Astrocyte (in vitro differentiated cells and primary cell): ENCODE data around the gene DCAF12. TPM values are rescaled to one million over a fixed set of nuclear protein-coding genes. Genes with fewer than 3 reads are reported as not detected.
A peak's percentile ranks its signal among the peaks of the same experiment; 100 is the strongest.

ENCODE experiments used
- DNase-seq: peaks from one replicate; pipeline ENCODE4 v3.0.0-alpha.2; 2010; ENCODE audit warnings: low read depth
- FAIRE-seq: peaks from 2 replicates; lab custom pipeline; 2011; peaks lifted over from hg19 to GRCh38; lab: Jason Lieb, UNC
- H2AFZ ChIP-seq: 2 replicates; pipeline ENCODE4 v1.6.0; 2012; ENCODE audit warnings: low read depth, low read length, inconsistent platforms
- H3K27ac ChIP-seq: 2 replicates; pipeline ENCODE4 v1.5.1; 2011; ENCODE audit warnings: low read depth, low read length, inconsistent platforms
- H3K27me3 ChIP-seq: 2 replicates; pipeline ENCODE4 v1.6.0; 2011; ENCODE audit warnings: low read length, inconsistent platforms; ENCODE audit not compliant: insufficient read depth
- H3K36me3 ChIP-seq: 2 replicates; pipeline ENCODE4 v1.5.1; 2011; ENCODE audit warnings: low read length, inconsistent platforms; ENCODE audit not compliant: insufficient read depth
- H3K4me1 ChIP-seq: 2 replicates; pipeline ENCODE4 v1.5.1; 2011; ENCODE audit warnings: low read length, inconsistent platforms; ENCODE audit not compliant: insufficient read depth
- H3K4me2 ChIP-seq: 2 replicates; pipeline ENCODE4 v1.6.0; 2012; ENCODE audit warnings: low read length, inconsistent platforms
- H3K4me3 ChIP-seq: 2 replicates; pipeline ENCODE4 v1.5.1; 2011; ENCODE audit warnings: low read depth, mild to moderate bottlenecking, low read length, inconsistent platforms; ENCODE audit not compliant: insufficient read depth
- H3K79me2 ChIP-seq: 2 replicates; pipeline ENCODE4 v1.6.0; 2012; ENCODE audit warnings: mild to moderate bottlenecking, low read length, inconsistent platforms; ENCODE audit not compliant: insufficient read depth
- H3K9ac ChIP-seq: 2 replicates; pipeline ENCODE4 v1.6.0; 2012; ENCODE audit warnings: mild to moderate bottlenecking, low read length, inconsistent platforms
- H3K9me3 ChIP-seq: 2 replicates; pipeline ENCODE4 v1.5.1; 2012; ENCODE audit warnings: low read depth, mild to moderate bottlenecking, low read length, inconsistent platforms; ENCODE audit not compliant: insufficient read depth
- H4K20me1 ChIP-seq: 2 replicates; pipeline ENCODE4 v1.6.0; 2012; ENCODE audit warnings: low read length, inconsistent platforms; ENCODE audit not compliant: insufficient read depth
- H3K27ac Mint-ChIP-seq: one replicate; pipeline ENCODE4 v1.8.0; 2021; ENCODE audit warnings: mild to moderate bottlenecking, mixed read lengths; ENCODE audit not compliant: unreplicated experiment
- H3K27me3 Mint-ChIP-seq: one replicate; pipeline ENCODE4 v1.8.0; 2021; ENCODE audit warnings: low read depth, mixed read lengths; ENCODE audit not compliant: unreplicated experiment
- H3K36me3 Mint-ChIP-seq: one replicate; pipeline ENCODE4 v1.8.0; 2021; ENCODE audit warnings: low read depth, mixed read lengths; ENCODE audit not compliant: unreplicated experiment
- H3K4me1 Mint-ChIP-seq: one replicate; pipeline ENCODE4 v1.8.0; 2021; ENCODE audit warnings: low read depth, mixed read lengths; ENCODE audit not compliant: unreplicated experiment
- H3K4me3 Mint-ChIP-seq: one replicate; pipeline ENCODE4 v1.8.0; 2021; ENCODE audit warnings: mild to moderate bottlenecking, moderate library complexity, mixed read lengths; ENCODE audit not compliant: unreplicated experiment
- H3K9me3 Mint-ChIP-seq: one replicate; pipeline ENCODE4 v1.8.0; 2021; ENCODE audit warnings: mild to moderate bottlenecking, mixed read lengths; ENCODE audit not compliant: unreplicated experiment
- CTCF ChIP-seq: IDR thresholded peaks from 2 replicates; pipeline ENCODE4 v1.5.1; 2011; ENCODE audit warnings: low read depth, mild to moderate bottlenecking, inconsistent platforms, low read length, moderate library complexity; ENCODE audit not compliant: insufficient read depth
- EZH2 ChIP-seq: IDR thresholded peaks from 2 replicates; pipeline ENCODE4 v1.6.1; 2012; ENCODE audit warnings: mild to moderate bottlenecking, low read length, inconsistent platforms; ENCODE audit not compliant: insufficient read depth
- total RNA-seq: library from RNA; stranded (reverse); gene quantifications from 2 replicates; pipeline ENCODE4 v1.2.1, GENCODE V29; 2021

DCAF12 gene
- total RNA-seq, 1 donor from 2014 or later = 36.0 TPM

GRCh38 chr9:34086864-34087263 lies 39.6 kb downstream of the DCAF12 start:
- H3K27ac ChIP-seq = no peak overlapping the region
- H3K9me3 Mint-ChIP-seq = no peaks in the 10 kb centered on the region
- no peaks in the 10 kb centered on the region for H3K9me3 ChIP-seq
- no peak for TF ChIP-seq EZH2
- no peak for TF ChIP-seq CTCF
- DNase-seq (no peak), FAIRE-seq (no peak)
- no peak overlapping the region for H3K4me3 ChIP-seq
- no peak overlapping the region for H3K4me2 ChIP-seq
- peaks cover 28% of the 10 kb centered on the region for H3K36me3 ChIP-seq
- no peaks in the 10 kb centered on the region for H3K79me2 ChIP-seq
- H3K9ac ChIP-seq = no peak overlapping the region
- no peak overlapping the region for H3K4me3 Mint-ChIP-seq
- peaks cover 2% of the 10 kb centered on the region for H4K20me1 ChIP-seq
- no peaks in the 10 kb centered on the region for H3K27me3 ChIP-seq
- H3K27ac Mint-ChIP-seq = no peak overlapping the region
- no peaks in the 10 kb centered on the region for H3K4me1 ChIP-seq
- peaks cover 12% of the 10 kb centered on the region for H3K4me1 Mint-ChIP-seq
- H3K27me3 Mint-ChIP-seq = no peaks in the 10 kb centered on the region
- H2AFZ ChIP-seq = no peak overlapping the region
- H3K36me3 Mint-ChIP-seq = peaks cover 14% of the 10 kb centered on the region

- H3K27ac ChIP-seq = no peak overlapping the region
- TF ChIP-seq EZH2 = no peak
- H3K36me3 ChIP-seq = peaks cover 28% of the 10 kb centered on the region
- H2AFZ ChIP-seq = no peak overlapping the region
- H3K9ac ChIP-seq = no peak overlapping the region
- no peaks in the 10 kb centered on the region for H3K9me3 ChIP-seq
- no peaks in the 10 kb centered on the region for H3K4me1 ChIP-seq
- no peaks in the 10 kb centered on the region for H3K79me2 ChIP-seq
- H3K27me3 ChIP-seq = no peaks in the 10 kb centered on the region
- peaks cover 2% of the 10 kb centered on the region for H4K20me1 ChIP-seq
- Mint-ChIP-seq H3K4me3 (no peak overlapping the region), H3K9me3 (no peaks in the 10 kb centered on the region), H3K36me3 (peaks cover 14% of the 10 kb centered on the region), H3K4me1 (peaks cover 12% of the 10 kb centered on the region), H3K27me3 (no peaks in the 10 kb centered on the region), H3K27ac (no peak overlapping the region)
- no peak for DNase-seq
- no peak overlapping the region for H3K4me3 ChIP-seq
- H3K4me2 ChIP-seq = no peak overlapping the region
- no peak for FAIRE-seq
These were observed 40.7 kb downstream of the DCAF12 start for GRCh38 chr9:34085581-34086500.

- Mint-ChIP-seq H3K4me1 (peaks cover 12% of the 10 kb centered on the region), H3K27ac (no peak overlapping the region), H3K4me3 (peak overlapping the region; percentile 41), H3K9me3 (no peaks in the 10 kb centered on the region), H3K36me3 (peaks cover 14% of the 10 kb centered on the region), H3K27me3 (no peaks in the 10 kb centered on the region)
- Histone ChIP-seq H3K9me3 (no peaks in the 10 kb centered on the region), H3K9ac (no peak overlapping the region), H3K27ac (no peak overlapping the region), H4K20me1 (peaks cover 2% of the 10 kb centered on the region), H3K36me3 (peaks cover 28% of the 10 kb centered on the region), H2AFZ (no peak overlapping the region), H3K4me3 (no peak overlapping the region), H3K27me3 (no peaks in the 10 kb centered on the region), H3K4me2 (no peak overlapping the region), H3K79me2 (no peaks in the 10 kb centered on the region), H3K4me1 (no peaks in the 10 kb centered on the region)
- TF ChIP-seq CTCF = no peak
- TF ChIP-seq EZH2 = no peak
- DNase-seq = peak; percentile 13
- no peak for FAIRE-seq
These were observed 41.9 kb downstream of the DCAF12 start for GRCh38 chr9:34084562-34084961.
